Fibroblast of mammary gland (primary cell): ENCODE results near the gene APOE.

Experiments
- DNase-seq: peaks from one replicate; pipeline ENCODE4 v3.0.0-alpha.2; 2010; ENCODE audit warnings: low read depth
- H3K4me3 ChIP-seq: 2 replicates; pipeline ENCODE4 v1.5.1; 2011; ENCODE audit warnings: low read depth, mild to moderate bottlenecking, low read length, moderate library complexity; ENCODE audit not compliant: control insufficient read depth
- TF ChIP-seq, protein P1 (sequence below): conservative IDR thresholded peaks from 2 replicates; pipeline ENCODE4 v1.5.1; 2011; ENCODE audit warnings: low read depth, low read length, inconsistent platforms; ENCODE audit not compliant: control insufficient read depth, insufficient read depth

APOE gene

DNA sequence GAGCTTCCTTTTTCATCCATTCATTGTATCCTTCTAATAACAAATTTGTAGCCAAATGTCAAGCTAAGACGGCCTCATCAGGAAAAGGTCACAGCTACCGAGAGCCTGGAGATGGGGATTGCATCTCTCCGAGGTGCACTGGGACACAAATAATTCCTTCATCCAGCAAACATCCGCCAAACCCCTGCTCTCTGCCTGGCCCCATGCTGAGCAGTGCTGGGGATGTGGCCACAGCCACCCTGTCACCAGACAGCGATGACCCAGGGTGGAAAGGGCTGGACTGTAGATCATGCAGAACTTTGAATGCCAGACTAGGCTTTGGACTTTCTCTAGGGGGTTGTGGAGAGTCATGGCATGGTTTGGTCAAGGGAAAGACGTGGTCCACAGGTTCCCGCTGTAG is 12.7 kb upstream of the APOE start:
- no peak for DNase-seq
- TF ChIP-seq, protein P1, sequence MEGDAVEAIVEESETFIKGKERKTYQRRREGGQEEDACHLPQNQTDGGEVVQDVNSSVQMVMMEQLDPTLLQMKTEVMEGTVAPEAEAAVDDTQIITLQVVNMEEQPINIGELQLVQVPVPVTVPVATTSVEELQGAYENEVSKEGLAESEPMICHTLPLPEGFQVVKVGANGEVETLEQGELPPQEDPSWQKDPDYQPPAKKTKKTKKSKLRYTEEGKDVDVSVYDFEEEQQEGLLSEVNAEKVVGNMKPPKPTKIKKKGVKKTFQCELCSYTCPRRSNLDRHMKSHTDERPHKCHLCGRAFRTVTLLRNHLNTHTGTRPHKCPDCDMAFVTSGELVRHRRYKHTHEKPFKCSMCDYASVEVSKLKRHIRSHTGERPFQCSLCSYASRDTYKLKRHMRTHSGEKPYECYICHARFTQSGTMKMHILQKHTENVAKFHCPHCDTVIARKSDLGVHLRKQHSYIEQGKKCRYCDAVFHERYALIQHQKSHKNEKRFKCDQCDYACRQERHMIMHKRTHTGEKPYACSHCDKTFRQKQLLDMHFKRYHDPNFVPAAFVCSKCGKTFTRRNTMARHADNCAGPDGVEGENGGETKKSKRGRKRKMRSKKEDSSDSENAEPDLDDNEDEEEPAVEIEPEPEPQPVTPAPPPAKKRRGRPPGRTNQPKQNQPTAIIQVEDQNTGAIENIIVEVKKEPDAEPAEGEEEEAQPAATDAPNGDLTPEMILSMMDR, result no peak
- H3K4me3 ChIP-seq, result no peak overlapping the region

DNA sequence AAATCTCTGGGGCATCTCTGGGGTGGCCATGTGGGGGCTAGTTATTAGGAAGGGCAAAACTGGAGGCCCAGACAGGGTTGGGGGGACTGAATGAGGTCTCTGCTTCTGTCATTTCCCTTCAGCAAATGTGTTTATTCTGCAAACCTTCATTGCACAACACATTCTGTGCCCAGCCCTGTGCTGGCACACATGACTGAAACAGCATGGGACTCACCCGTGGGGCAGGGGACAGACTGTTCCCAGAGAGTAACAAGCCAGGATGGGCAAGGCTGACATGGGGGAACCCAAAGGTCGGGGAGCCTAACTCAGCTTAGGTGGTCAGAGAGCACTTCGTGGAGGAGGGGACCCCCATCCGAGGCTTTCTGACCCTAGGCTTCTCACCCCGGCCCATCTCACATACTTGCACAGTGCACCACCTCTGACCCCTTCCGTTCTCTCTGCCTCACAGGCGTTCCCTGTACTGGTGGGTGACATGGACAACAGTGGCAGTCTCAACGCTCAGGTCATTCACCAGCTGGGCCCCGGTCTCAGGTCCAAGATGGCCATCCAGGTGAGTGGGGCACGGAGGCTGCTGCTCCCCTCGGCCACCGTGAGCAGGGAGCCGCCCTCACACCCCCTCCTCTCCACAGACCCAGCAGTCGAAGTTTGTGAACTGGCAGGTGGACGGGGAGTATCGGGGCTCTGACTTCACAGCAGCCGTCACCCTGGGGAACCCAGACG is 12.1 kb upstream of the APOE start:
- TF ChIP-seq, protein P1, result no peak
- no peak for DNase-seq
- no peak overlapping the region for H3K4me3 ChIP-seq

- TF ChIP-seq, protein P1, result no peak
- no peak overlapping the region for H3K4me3 ChIP-seq
- DNase-seq, result no peak
Observed at GRCh38 chr19:44894052-44894400, 11.6 kb upstream of the APOE start.

- H3K4me3 ChIP-seq, result no peak overlapping the region
- DNase-seq, result no peak
- TF ChIP-seq, protein P1, result no peak
Observed at GRCh38 chr19:44894946-44895345, 10.7 kb upstream of the APOE start.

- no peak for DNase-seq
- TF ChIP-seq, protein P1, result no peak
- no peak overlapping the region for H3K4me3 ChIP-seq
Observed at GRCh38 chr19:44897835-44898234, 7.8 kb upstream of the APOE start.

- no peak for DNase-seq
- TF ChIP-seq, protein P1, result no peak
- H3K4me3 ChIP-seq, result no peak overlapping the region
Observed at GRCh38 chr19:44900328-44901244, 5.0 kb upstream of the APOE start.
